Retinal pigment epithelial cell (primary cell): ENCODE data around the gene COPS3.

Experiments used
- DNase-seq: peaks from one replicate; pipeline ENCODE4 v3.0.0-alpha.2; 2010; ENCODE audit warnings: low read depth
- H3K4me3 ChIP-seq: 2 replicates; pipeline ENCODE4 v1.5.1; 2011; ENCODE audit warnings: mild to moderate bottlenecking, low read length, control low read depth, moderate library complexity
- CTCF ChIP-seq: conservative IDR thresholded peaks from 2 replicates; pipeline ENCODE4 v1.5.1; 2011; ENCODE audit warnings: low read depth, low read length, control low read depth, inconsistent platforms

COPS3 gene

GRCh38 chr17:17229416-17230384 is 51.3 kb downstream of the COPS3 start:
- no peak for DNase-seq
- no peak for TF ChIP-seq CTCF
- no peak overlapping the region for H3K4me3 ChIP-seq

GRCh38 chr17:17228521-17229279 is 52.3 kb downstream of the COPS3 start:
- no peak for DNase-seq
- no peak overlapping the region for H3K4me3 ChIP-seq
- TF ChIP-seq CTCF = no peak

- no peak overlapping the region for H3K4me3 ChIP-seq
- TF ChIP-seq CTCF = no peak
- no peak for DNase-seq
Observed at GRCh38 chr17:17227608-17228520, 53.2 kb downstream of the COPS3 start.

- no peak for DNase-seq
- no peak overlapping the region for H3K4me3 ChIP-seq
- no peak for TF ChIP-seq CTCF
Observed at GRCh38 chr17:17226451-17227265, 54.4 kb downstream of the COPS3 start.

- no peak for DNase-seq
- no peak for TF ChIP-seq CTCF
- no peak overlapping the region for H3K4me3 ChIP-seq
Observed at GRCh38 chr17:17225901-17226300, 55.1 kb downstream of the COPS3 start.

GRCh38 chr17:17224137-17224536 is 56.9 kb downstream of the COPS3 start:
- H3K4me3 ChIP-seq = no peak overlapping the region
- no peak for TF ChIP-seq CTCF
- no peak for DNase-seq
